CD4-positive, alpha-beta T cell (primary cell): Measurements from ENCODE around the gene MAPT. TPM values are rescaled to one million over a fixed set of nuclear protein-coding genes. Genes with fewer than 3 reads are reported as not detected.
A peak's percentile ranks its signal among the peaks of the same experiment; 100 is the strongest.

Experiments used
- ATAC-seq: fragments of 200-7000 bp; cut with Tn5 transposase; one replicate; pipeline ENCODE4 v1.10.0; 2022; ENCODE audit warnings: mild to moderate bottlenecking; ENCODE audit not compliant: poor library complexity
- CTCF ChIA-PET: fragments of 350-600 bp; sonication (Branson Sonifier 250); formaldehyde crosslinking; loops from one replicate; lab custom pipeline; 2021; ENCODE audit warnings: antibody characterized with exemption, inconsistent platforms; lab: Charles Lee
- POLR2A ChIA-PET: fragments of 350-600 bp; sonication (Branson Sonifier 250); formaldehyde crosslinking; loops from one replicate; lab custom pipeline; 2021; ENCODE audit warnings: antibody characterized with exemption, inconsistent platforms; lab: Charles Lee
- DNase-seq, 14 experiments: peaks; one replicate each; pipeline ENCODE4 v3.0.0-alpha.2; 2013 to 2020; ENCODE audit warnings: mixed read lengths in 2 of 14
- H3K27ac ChIP-seq, 2 donors: one replicate each; pipeline versions ENCODE4 v1.5.1 to v1.7.0; 2013; ENCODE audit warnings: low read length in 2 of 2, low read depth in 1 of 2, mild to moderate bottlenecking in 1 of 2
- H3K27me3 ChIP-seq, 2 experiments: 1 replicate in 1 of 2; 2 replicates in 1 of 2; pipeline versions ENCODE4 v1.6.1 to v1.7.0; 2013; ENCODE audit warnings: low read length in 2 of 2, control low read depth in 1 of 2, mild to moderate bottlenecking in 1 of 2, moderate library complexity in 1 of 2; ENCODE audit not compliant: insufficient read depth in 2 of 2, control insufficient read depth in 1 of 2
- H3K36me3 ChIP-seq: one replicate; pipeline ENCODE4 v1.6.1; 2013; ENCODE audit warnings: low read length, control low read depth; ENCODE audit not compliant: insufficient read depth
- H3K4me1 ChIP-seq: one replicate; pipeline ENCODE4 v1.6.1; 2013; ENCODE audit warnings: low read length, control low read depth; ENCODE audit not compliant: insufficient read depth
- H3K4me3 ChIP-seq: one replicate; pipeline ENCODE4 v1.5.1; 2013; ENCODE audit warnings: mild to moderate bottlenecking, low read length, moderate library complexity
- H3K9me3 ChIP-seq, 2 experiments: 1 replicate in 1 of 2; 2 replicates in 1 of 2; pipeline versions ENCODE4 v1.6.1 to v1.7.0; 2013; ENCODE audit warnings: low read length in 2 of 2, mild to moderate bottlenecking in 2 of 2, control low read depth in 1 of 2, moderate library complexity in 1 of 2; ENCODE audit not compliant: control insufficient read depth in 1 of 2, insufficient read depth in 1 of 2
- H3K27ac Mint-ChIP-seq: one replicate; pipeline ENCODE4 v1.8.0; 2020; ENCODE audit warnings: mixed read lengths
- H3K27me3 Mint-ChIP-seq: one replicate; pipeline ENCODE4 v1.8.0; 2021; ENCODE audit warnings: mixed read lengths
- H3K36me3 Mint-ChIP-seq: one replicate; pipeline ENCODE4 v1.8.0; 2021; ENCODE audit warnings: low read depth, mixed read lengths
- H3K4me1 Mint-ChIP-seq: one replicate; pipeline ENCODE4 v1.8.0; 2021; ENCODE audit warnings: low read depth, mixed read lengths
- H3K4me3 Mint-ChIP-seq: one replicate; pipeline ENCODE4 v1.8.0; 2020; ENCODE audit warnings: mild to moderate bottlenecking, mixed read lengths
- H3K9me3 Mint-ChIP-seq: one replicate; pipeline ENCODE4 v1.8.0; 2020; ENCODE audit warnings: mixed read lengths
- intact Hi-C, 2 experiments: fragments of 100-400 bp; cut with DNase I in 1 of 2; cut with micrococcal nuclease in 1 of 2; formaldehyde crosslinking; loops; one replicate each; pipeline versions ENCODE4 v1.15.1 to v1.9.0; 2023 to 2025; cut with DNase I, micrococcal nuclease
- total RNA-seq, 174 experiments: library from RNA in 2 of 174; stranded (reverse) in 2 of 174; gene quantifications; one replicate each; pipeline ENCODE4 v1.2.3 and lab custom pipeline; 2021 to 2026
- TF ChIP-seq, protein P1 (sequence below): fragments of 200-600 bp; IDR thresholded peaks from one replicate; pipeline ENCODE4 v1.8.0; 2022; ENCODE audit warnings: antibody characterized with exemption, mild to moderate bottlenecking

MAPT gene
- total RNA-seq, 2 experiments from 2014 or later, result 0.41 to 0.53 TPM

DNA sequence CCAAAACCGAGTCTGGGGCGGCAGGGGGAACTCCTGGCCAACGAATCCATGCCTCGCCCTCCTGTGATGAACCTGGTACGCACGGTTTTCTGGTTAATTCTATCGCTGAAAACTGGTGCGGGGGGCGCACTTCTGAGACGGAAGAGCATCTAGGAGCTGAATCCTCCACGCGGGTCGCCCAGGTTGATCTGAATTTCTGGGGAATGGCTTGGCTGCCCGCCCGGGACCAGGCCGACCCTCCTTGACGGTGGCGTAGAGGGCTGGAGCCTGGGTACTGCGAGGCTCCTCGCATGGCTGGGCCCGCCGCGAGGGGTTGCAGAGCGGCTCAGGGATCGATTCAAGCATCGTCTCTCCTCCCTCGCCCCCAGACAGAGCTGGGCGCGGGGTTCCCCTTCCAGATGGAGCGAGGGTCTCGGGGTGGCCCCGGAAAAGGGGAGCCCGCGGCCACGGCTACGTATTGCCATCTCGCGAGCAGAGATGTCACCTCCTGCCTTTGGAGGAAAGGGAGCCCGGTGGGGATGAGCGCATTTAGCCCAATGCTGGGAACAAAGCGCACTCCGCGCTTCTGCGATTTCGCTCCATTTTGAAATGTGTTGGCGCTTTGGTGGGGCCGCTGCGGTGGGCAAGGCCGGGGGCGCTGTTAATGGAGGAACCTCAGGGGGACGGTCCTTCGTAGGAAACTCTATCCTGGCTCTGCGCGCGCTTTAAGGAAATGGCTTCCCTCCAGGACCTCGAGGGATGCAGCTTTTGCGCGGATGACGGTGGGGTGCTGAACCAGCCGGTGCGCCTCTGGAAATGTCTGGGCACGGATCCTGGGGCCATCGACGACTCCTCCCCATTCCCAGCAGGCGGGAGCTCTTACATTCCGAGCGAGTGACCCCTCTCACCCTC lies 2.7 kb downstream of the MAPT start:
- Histone ChIP-seq H3K4me3 (no peak overlapping the region), H3K9me3 (peaks cover 0 to 19% of the 10 kb centered on the region in 2 experiments), H3K4me1 (peaks cover 41% of the 10 kb centered on the region), H3K27me3 (peaks cover 42 to 57% of the 10 kb centered on the region in 2 experiments), H3K36me3 (no peaks in the 10 kb centered on the region), H3K27ac (no peak overlapping the region)
- intact Hi-C loops, result no loop called here
- H3K4me3 Mint-ChIP-seq, result peak overlapping the region; percentile 77
- CTCF ChIA-PET, result no interaction called here
- no peak overlapping the region for H3K27ac Mint-ChIP-seq
- peaks cover 19% of the 10 kb centered on the region for H3K4me1 Mint-ChIP-seq
- no peaks in the 10 kb centered on the region for H3K36me3 Mint-ChIP-seq
- TF ChIP-seq, protein P1, sequence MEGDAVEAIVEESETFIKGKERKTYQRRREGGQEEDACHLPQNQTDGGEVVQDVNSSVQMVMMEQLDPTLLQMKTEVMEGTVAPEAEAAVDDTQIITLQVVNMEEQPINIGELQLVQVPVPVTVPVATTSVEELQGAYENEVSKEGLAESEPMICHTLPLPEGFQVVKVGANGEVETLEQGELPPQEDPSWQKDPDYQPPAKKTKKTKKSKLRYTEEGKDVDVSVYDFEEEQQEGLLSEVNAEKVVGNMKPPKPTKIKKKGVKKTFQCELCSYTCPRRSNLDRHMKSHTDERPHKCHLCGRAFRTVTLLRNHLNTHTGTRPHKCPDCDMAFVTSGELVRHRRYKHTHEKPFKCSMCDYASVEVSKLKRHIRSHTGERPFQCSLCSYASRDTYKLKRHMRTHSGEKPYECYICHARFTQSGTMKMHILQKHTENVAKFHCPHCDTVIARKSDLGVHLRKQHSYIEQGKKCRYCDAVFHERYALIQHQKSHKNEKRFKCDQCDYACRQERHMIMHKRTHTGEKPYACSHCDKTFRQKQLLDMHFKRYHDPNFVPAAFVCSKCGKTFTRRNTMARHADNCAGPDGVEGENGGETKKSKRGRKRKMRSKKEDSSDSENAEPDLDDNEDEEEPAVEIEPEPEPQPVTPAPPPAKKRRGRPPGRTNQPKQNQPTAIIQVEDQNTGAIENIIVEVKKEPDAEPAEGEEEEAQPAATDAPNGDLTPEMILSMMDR, result no peak
- no peaks in the 10 kb centered on the region for H3K9me3 Mint-ChIP-seq
- DNase-seq, result peak in 1 of 14 experiments; percentile 10
- peaks cover 52% of the 10 kb centered on the region for H3K27me3 Mint-ChIP-seq
- POLR2A ChIA-PET, result no interaction called here
- ATAC-seq, result no peak

- H3K27me3 ChIP-seq, result peaks cover 45 to 67% of the 10 kb centered on the region in 2 experiments
- Mint-ChIP-seq H3K4me1 (peaks cover 15% of the 10 kb centered on the region), H3K27ac (no peak overlapping the region), H3K4me3 (no peak overlapping the region), H3K27me3 (peaks cover 67% of the 10 kb centered on the region), H3K36me3 (no peaks in the 10 kb centered on the region), H3K9me3 (no peaks in the 10 kb centered on the region)
- TF ChIP-seq, protein P1, result no peak
- CTCF ChIA-PET, result no interaction called here
- ATAC-seq (no peak), DNase-seq (no peak)
- H3K36me3 ChIP-seq, result no peaks in the 10 kb centered on the region
- POLR2A ChIA-PET, result no interaction called here
- intact Hi-C loops, result no loop called here
- no peak overlapping the region for H3K4me3 ChIP-seq
- H3K27ac ChIP-seq, result no peak overlapping the region
- H3K9me3 ChIP-seq, result peaks cover 0 to 19% of the 10 kb centered on the region in 2 experiments
- peaks cover 30% of the 10 kb centered on the region for H3K4me1 ChIP-seq
Observed at GRCh38 chr17:45900136-45900535, 5.8 kb downstream of the MAPT start.

- Histone ChIP-seq H3K4me1 (peaks cover 22% of the 10 kb centered on the region), H3K36me3 (no peaks in the 10 kb centered on the region), H3K27me3 (peaks cover 45 to 67% of the 10 kb centered on the region in 2 experiments), H3K27ac (no peak overlapping the region), H3K9me3 (peaks cover 0 to 18% of the 10 kb centered on the region in 2 experiments), H3K4me3 (no peak overlapping the region)
- Mint-ChIP-seq H3K27ac (no peak overlapping the region), H3K9me3 (no peaks in the 10 kb centered on the region), H3K4me3 (no peak overlapping the region), H3K4me1 (peaks cover 15% of the 10 kb centered on the region), H3K27me3 (peaks cover 74% of the 10 kb centered on the region), H3K36me3 (no peaks in the 10 kb centered on the region)
- intact Hi-C loops, result no loop called here
- no peak for ATAC-seq
- TF ChIP-seq, protein P1, result no peak
- ChIA-PET POLR2A (no interaction called here), CTCF (no interaction called here)
- no peak for DNase-seq
Observed at GRCh38 chr17:45900723-45901415, 6.5 kb downstream of the MAPT start.
